Measurements from ENCODE around the gene TATDN2. TPM values are rescaled to one million over a fixed set of nuclear protein-coding genes. Genes with fewer than 3 reads are reported as not detected.
"Not testable (repeated sequence)": the region's sequence is repeated elsewhere in the genome, so short reads cannot be mapped to it uniquely, and the experiment has no call there.

Gene TATDN2
- polyA plus RNA-seq, 4 donors = 13.8 to 28.3 (median 17.4) TPM

- no peak for DNase-seq
- WGBS, 3 donors = 87 to 98% (median 97%) methylated on average over 7 of the region's 7 CpGs
- H3K27ac ChIP-seq (ENCODE audit: low read depth in 1 of 3, low read length in 2 of 3) = no peak overlapping the region
- peaks cover 10 to 70% (median 15%) of the 10 kb centered on the region in 3 donors for H3K36me3 ChIP-seq (ENCODE audit: control insufficient read depth in 3 of 3, insufficient read depth in 2 of 3, low read depth in 1 of 3, low read length in 3 of 3)
- H3K9me3 ChIP-seq (ENCODE audit: control insufficient read depth in 2 of 2, insufficient read depth in 1 of 2, low read depth in 1 of 2, low read length in 1 of 2) = no peaks in the 10 kb centered on the region
- H3K4me1 ChIP-seq (ENCODE audit: control insufficient read depth in 3 of 3, insufficient read depth in 2 of 3, low read depth in 1 of 3, low read length in 2 of 3) = peaks cover 0 to 2% (median 0%) of the 10 kb centered on the region in 3 donors
- H3K27me3 ChIP-seq (ENCODE audit: control insufficient read depth in 3 of 3, insufficient read depth in 3 of 3, low read length in 3 of 3) = no peaks in the 10 kb centered on the region
- no peak overlapping the region for H3K4me3 ChIP-seq (ENCODE audit: low read depth in 1 of 3, low read length in 3 of 3)
- FAIRE-seq = no peak
Measured at GRCh38 chr3:10259036-10259435, 10.8 kb downstream of the TATDN2 start.

DNA sequence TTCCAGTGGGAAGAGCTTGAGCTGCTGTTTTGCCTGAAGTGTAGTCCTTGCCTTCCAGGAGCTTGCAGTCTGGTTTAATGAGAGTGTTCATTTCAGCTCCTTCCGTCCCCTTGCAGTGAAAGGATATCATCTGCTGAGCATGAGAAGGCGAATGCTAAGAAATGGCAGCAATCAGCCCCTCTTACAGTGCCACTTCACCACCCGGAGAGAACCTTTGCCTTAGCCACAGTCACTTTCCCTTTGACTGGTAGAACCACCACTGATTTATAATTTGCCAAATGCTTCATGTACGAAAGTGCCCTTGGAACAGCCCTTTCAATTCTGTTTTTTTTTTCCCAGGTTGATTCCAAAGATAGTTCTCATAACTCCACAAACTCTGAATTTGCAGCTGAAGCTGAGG is 11.5 kb downstream of the TATDN2 start:
- no peak overlapping the region for H3K4me3 ChIP-seq (ENCODE audit: low read depth in 1 of 3, low read length in 3 of 3)
- no peaks in the 10 kb centered on the region for H3K9me3 ChIP-seq (ENCODE audit: control insufficient read depth in 2 of 2, insufficient read depth in 1 of 2, low read depth in 1 of 2, low read length in 1 of 2)
- H3K27ac ChIP-seq (ENCODE audit: low read depth in 1 of 3, low read length in 2 of 3) = no peak overlapping the region
- no peaks in the 10 kb centered on the region for H3K27me3 ChIP-seq (ENCODE audit: control insufficient read depth in 3 of 3, insufficient read depth in 3 of 3, low read length in 3 of 3)
- no peak for DNase-seq
- no peak for FAIRE-seq
- 79 to 89% (median 83%) methylated on average over 4 of the region's 4 CpGs for WGBS, 3 donors
- peaks cover 0 to 2% (median 0%) of the 10 kb centered on the region in 3 donors for H3K4me1 ChIP-seq (ENCODE audit: control insufficient read depth in 3 of 3, insufficient read depth in 2 of 3, low read depth in 1 of 3, low read length in 2 of 3)
- H3K36me3 ChIP-seq (ENCODE audit: control insufficient read depth in 3 of 3, insufficient read depth in 2 of 3, low read depth in 1 of 3, low read length in 3 of 3) = peaks cover 10 to 70% (median 13%) of the 10 kb centered on the region in 3 donors

DNA sequence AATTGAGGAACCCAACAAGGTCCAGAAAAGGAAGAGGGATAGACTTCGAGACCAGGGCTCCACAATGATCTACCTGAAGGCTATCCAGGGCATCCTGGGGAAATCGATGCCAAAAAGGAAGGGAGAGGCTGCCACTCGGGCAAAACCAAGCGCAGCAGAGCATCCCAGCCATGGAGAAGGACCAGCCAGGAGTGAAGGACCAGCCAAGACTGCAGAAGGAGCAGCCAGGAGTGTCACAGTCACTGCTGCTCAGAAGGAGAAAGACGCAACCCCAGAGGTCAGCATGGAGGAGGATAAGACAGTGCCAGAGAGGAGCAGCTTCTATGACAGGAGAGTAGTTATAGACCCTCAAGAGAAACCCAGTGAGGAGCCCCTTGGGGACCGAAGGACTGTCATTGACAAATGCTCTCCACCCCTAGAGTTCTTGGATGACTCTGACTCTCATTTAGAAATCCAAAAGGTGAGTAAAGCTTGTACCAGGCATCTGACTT is 12.0 kb downstream of the TATDN2 start:
- H3K4me1 ChIP-seq (ENCODE audit: control insufficient read depth in 3 of 3, insufficient read depth in 2 of 3, low read depth in 1 of 3, low read length in 2 of 3) = no peaks in the 10 kb centered on the region
- WGBS, 3 donors = 86 to 96% (median 94%) methylated on average over 6 of the region's 6 CpGs

GRCh38 chr3:10262027-10262426 is 13.8 kb downstream of the TATDN2 start:
- Histone ChIP-seq H3K27ac (ENCODE audit: low read depth in 1 of 3, low read length in 2 of 3) (no peak overlapping the region), H3K27me3 (ENCODE audit: control insufficient read depth in 3 of 3, insufficient read depth in 3 of 3, low read length in 3 of 3) (no peaks in the 10 kb centered on the region), H3K4me1 (ENCODE audit: control insufficient read depth in 3 of 3, insufficient read depth in 2 of 3, low read depth in 1 of 3, low read length in 2 of 3) (no peaks in the 10 kb centered on the region), H3K36me3 (ENCODE audit: control insufficient read depth in 3 of 3, insufficient read depth in 2 of 3, low read depth in 1 of 3, low read length in 3 of 3) (peaks cover 3 to 59% (median 19%) of the 10 kb centered on the region in 3 donors), H3K9me3 (ENCODE audit: control insufficient read depth in 2 of 2, insufficient read depth in 1 of 2, low read depth in 1 of 2, low read length in 1 of 2) (no peaks in the 10 kb centered on the region), H3K4me3 (ENCODE audit: low read depth in 1 of 3, low read length in 3 of 3) (no peak overlapping the region)
- no peak for DNase-seq
- WGBS, 3 donors = 75 to 91% (median 85%) methylated on average over 4 of the region's 4 CpGs
- FAIRE-seq = no peak

More for the DNA sequence above, 12.0 kb downstream of the TATDN2 start:
- FAIRE-seq (no peak), DNase-seq (no peak)
- H3K27ac ChIP-seq (ENCODE audit: low read depth in 1 of 3, low read length in 2 of 3) = no peak overlapping the region
- H3K9me3 ChIP-seq (ENCODE audit: control insufficient read depth in 2 of 2, insufficient read depth in 1 of 2, low read depth in 1 of 2, low read length in 1 of 2) = no peaks in the 10 kb centered on the region
- no peak overlapping the region for H3K4me3 ChIP-seq (ENCODE audit: low read depth in 1 of 3, low read length in 3 of 3)
- H3K27me3 ChIP-seq (ENCODE audit: control insufficient read depth in 3 of 3, insufficient read depth in 3 of 3, low read length in 3 of 3) = no peaks in the 10 kb centered on the region
- H3K36me3 ChIP-seq (ENCODE audit: control insufficient read depth in 3 of 3, insufficient read depth in 2 of 3, low read depth in 1 of 3, low read length in 3 of 3) = peaks cover 10 to 66% (median 13%) of the 10 kb centered on the region in 3 donors

GRCh38 chr3:10263646-10264363 is 15.5 kb downstream of the TATDN2 start:
- peak in 1 of 2 donors; percentile 55 for DNase-seq
- Histone ChIP-seq H3K36me3 (ENCODE audit: control insufficient read depth in 3 of 3, insufficient read depth in 2 of 3, low read depth in 1 of 3, low read length in 3 of 3) (peaks cover 3 to 54% (median 21%) of the 10 kb centered on the region in 3 donors), H3K4me1 (ENCODE audit: control insufficient read depth in 3 of 3, insufficient read depth in 2 of 3, low read depth in 1 of 3, low read length in 2 of 3) (no peaks in the 10 kb centered on the region), H3K9me3 (ENCODE audit: control insufficient read depth in 2 of 2, insufficient read depth in 1 of 2, low read depth in 1 of 2, low read length in 1 of 2) (no peaks in the 10 kb centered on the region), H3K27ac (ENCODE audit: low read depth in 1 of 3, low read length in 2 of 3) (no peak overlapping the region), H3K4me3 (ENCODE audit: low read depth in 1 of 3, low read length in 3 of 3) (no peak overlapping the region), H3K27me3 (ENCODE audit: control insufficient read depth in 3 of 3, insufficient read depth in 3 of 3, low read length in 3 of 3) (no peaks in the 10 kb centered on the region)
- no peak for FAIRE-seq
- 57 to 80% (median 60%) methylated on average over 12 of the region's 12 CpGs for WGBS, 3 donors

- DNase-seq (no peak), FAIRE-seq (no peak)
- H3K27me3 ChIP-seq (ENCODE audit: control insufficient read depth in 3 of 3, insufficient read depth in 3 of 3, low read length in 3 of 3) = no peaks in the 10 kb centered on the region
- H3K4me3 ChIP-seq (ENCODE audit: low read depth in 1 of 3, low read length in 3 of 3) = no peak overlapping the region
- no peaks in the 10 kb centered on the region for H3K4me1 ChIP-seq (ENCODE audit: control insufficient read depth in 3 of 3, insufficient read depth in 2 of 3, low read depth in 1 of 3, low read length in 2 of 3)
- peaks cover 11 to 56% (median 27%) of the 10 kb centered on the region in 3 donors for H3K36me3 ChIP-seq (ENCODE audit: control insufficient read depth in 3 of 3, insufficient read depth in 2 of 3, low read depth in 1 of 3, low read length in 3 of 3)
- WGBS, 3 donors = 94 to 97% (median 96%) methylated on average over 2 of the region's 2 CpGs
- H3K9me3 ChIP-seq (ENCODE audit: control insufficient read depth in 2 of 2, insufficient read depth in 1 of 2, low read depth in 1 of 2, low read length in 1 of 2) = no peaks in the 10 kb centered on the region
- no peak overlapping the region for H3K27ac ChIP-seq (ENCODE audit: low read depth in 1 of 3, low read length in 2 of 3)
Measured at GRCh38 chr3:10265833-10266232, 17.6 kb downstream of the TATDN2 start.

- not testable (repeated sequence) for DNase-seq; H3K9me3 ChIP-seq (ENCODE audit: control insufficient read depth in 2 of 2, insufficient read depth in 1 of 2, low read depth in 1 of 2, low read length in 1 of 2); H3K4me3 ChIP-seq (ENCODE audit: low read depth in 1 of 3, low read length in 3 of 3); FAIRE-seq; H3K27ac ChIP-seq (ENCODE audit: low read depth in 1 of 3, low read length in 2 of 3); H3K4me1 ChIP-seq (ENCODE audit: control insufficient read depth in 3 of 3, insufficient read depth in 2 of 3, low read depth in 1 of 3, low read length in 2 of 3); H3K27me3 ChIP-seq (ENCODE audit: control insufficient read depth in 3 of 3, insufficient read depth in 3 of 3, low read length in 3 of 3)
- peaks cover 8 to 55% (median 24%) of the 10 kb centered on the region in 3 donors for H3K36me3 ChIP-seq (ENCODE audit: control insufficient read depth in 3 of 3, insufficient read depth in 2 of 3, low read depth in 1 of 3, low read length in 3 of 3)
- WGBS, 3 donors = 82 to 90% (median 83%) methylated on average over 7 of the region's 7 CpGs
Measured at GRCh38 chr3:10266936-10267335, 18.7 kb downstream of the TATDN2 start.

DNA sequence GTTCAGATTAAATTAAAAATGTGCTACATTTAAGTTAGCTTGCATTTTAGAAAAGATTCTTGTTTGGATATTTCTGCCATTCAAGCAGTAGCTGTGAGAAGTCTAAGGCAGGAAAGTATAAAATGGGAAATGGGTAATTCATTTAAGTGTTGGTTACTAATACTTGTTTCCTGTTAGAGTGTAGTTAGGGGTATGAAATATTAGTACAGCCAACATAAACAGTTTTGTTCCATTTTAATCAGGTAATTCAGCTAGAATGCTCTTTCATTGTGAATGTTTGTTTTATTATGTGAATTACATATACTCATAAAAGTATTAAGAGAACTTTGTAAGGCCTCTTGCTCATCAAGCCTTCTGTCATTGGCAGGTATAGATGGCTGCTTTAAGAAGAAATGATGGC is 19.9 kb downstream of the TATDN2 start:
- H3K4me1 ChIP-seq (ENCODE audit: control insufficient read depth in 3 of 3, insufficient read depth in 2 of 3, low read depth in 1 of 3, low read length in 2 of 3) = no peaks in the 10 kb centered on the region
- FAIRE-seq (no peak), DNase-seq (no peak)
- no peak overlapping the region for H3K4me3 ChIP-seq (ENCODE audit: low read depth in 1 of 3, low read length in 3 of 3)
- H3K36me3 ChIP-seq (ENCODE audit: control insufficient read depth in 3 of 3, insufficient read depth in 2 of 3, low read depth in 1 of 3, low read length in 3 of 3) = peaks cover 8 to 57% (median 24%) of the 10 kb centered on the region in 3 donors
- H3K27ac ChIP-seq (ENCODE audit: low read depth in 1 of 3, low read length in 2 of 3) = no peak overlapping the region
- H3K27me3 ChIP-seq (ENCODE audit: control insufficient read depth in 3 of 3, insufficient read depth in 3 of 3, low read length in 3 of 3) = no peaks in the 10 kb centered on the region
- H3K9me3 ChIP-seq (ENCODE audit: control insufficient read depth in 2 of 2, insufficient read depth in 1 of 2, low read depth in 1 of 2, low read length in 1 of 2) = no peaks in the 10 kb centered on the region

Measured in small intestine (tissue), 7 donors.